ENCODE results near the gene PNMA6E.
A peak's percentile ranks its signal among the peaks of the same experiment; 100 is the strongest.

Gene PNMA6E

GRCh38 chrX:153382563-153383482, 18.3 kb downstream of the PNMA6E start:
- no peak for DNase-seq

- DNase-seq: peak; percentile 12
Observed at GRCh38 chrX:153381684-153382532, 19.2 kb downstream of the PNMA6E start.

DNA sequence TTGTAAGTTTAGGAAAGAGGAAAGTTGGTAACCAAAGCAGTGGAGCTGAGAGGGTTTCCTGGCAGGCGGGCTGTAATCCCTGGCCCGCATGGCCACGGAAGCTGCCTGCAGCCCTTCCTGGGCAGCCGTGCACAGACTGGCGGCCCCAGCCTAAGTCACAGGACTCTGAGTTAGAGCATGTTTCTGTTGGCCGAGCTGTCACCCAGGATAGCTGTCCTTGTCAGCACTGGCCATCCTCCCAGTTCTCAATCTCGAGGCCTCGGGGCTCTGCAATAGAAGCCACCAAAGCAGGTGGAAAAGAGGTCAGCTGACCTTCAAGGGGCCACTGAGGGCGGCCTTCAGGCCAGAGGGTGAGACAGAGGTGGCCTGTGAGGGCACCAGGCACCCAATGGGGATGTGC, 20.5 kb downstream of the PNMA6E start:
- no peak for DNase-seq

DNA sequence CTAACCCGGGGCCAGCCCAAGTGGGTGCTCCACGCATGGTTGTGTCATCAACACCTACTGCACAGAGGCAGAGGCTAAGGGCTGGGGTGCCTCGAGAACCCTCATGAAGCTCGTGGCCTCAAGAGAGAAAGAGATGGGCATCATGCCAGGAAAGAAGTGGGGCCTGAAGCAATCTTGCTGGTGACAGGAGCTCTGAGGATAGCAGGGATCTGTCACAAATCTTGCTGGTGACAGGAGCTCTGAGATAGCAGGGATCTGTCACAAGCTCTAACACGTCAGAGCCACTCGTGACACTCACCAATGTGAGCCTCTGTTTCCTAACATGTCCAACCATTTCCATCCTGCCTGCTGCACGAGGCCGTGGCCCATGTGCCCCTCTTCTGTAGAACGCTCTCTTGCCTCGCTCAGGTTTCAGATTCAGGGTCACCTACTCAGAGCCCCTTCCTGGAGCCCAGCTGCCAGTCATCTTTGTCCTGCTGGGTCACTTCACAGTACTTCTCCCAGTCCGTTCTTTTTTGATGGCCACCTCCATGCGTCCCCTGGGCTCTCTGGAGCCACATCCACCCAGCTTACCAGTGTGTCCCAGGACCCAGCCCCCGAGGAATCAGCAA, 21.1 kb downstream of the PNMA6E start:
- no peak for DNase-seq

DNA sequence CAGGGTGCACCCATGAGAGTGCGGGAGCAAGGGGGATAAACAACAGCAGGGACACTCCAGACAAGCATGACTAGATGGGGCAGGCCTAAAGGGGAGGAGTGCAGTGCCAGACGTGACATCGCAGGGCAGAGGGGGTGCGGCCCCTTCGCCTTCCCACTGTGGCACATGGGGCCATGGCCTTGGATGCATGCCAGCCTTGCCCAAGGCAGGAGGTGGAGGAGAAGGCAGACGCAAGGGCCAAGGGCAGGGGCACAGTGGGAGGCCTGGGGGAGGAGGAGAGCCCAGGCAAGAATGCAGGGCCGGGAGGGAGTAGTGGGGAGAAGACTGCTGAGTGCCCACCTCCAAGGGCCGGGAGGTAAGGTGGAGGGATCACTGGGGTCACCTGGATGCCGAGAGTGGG, 21.6 kb downstream of the PNMA6E start:
- no peak for DNase-seq

- no peak for DNase-seq
Observed at GRCh38 chrX:153378607-153379006, 22.5 kb downstream of the PNMA6E start.

GRCh38 chrX:153377727-153378126, 23.4 kb downstream of the PNMA6E start:
- no peak for DNase-seq

DNA sequence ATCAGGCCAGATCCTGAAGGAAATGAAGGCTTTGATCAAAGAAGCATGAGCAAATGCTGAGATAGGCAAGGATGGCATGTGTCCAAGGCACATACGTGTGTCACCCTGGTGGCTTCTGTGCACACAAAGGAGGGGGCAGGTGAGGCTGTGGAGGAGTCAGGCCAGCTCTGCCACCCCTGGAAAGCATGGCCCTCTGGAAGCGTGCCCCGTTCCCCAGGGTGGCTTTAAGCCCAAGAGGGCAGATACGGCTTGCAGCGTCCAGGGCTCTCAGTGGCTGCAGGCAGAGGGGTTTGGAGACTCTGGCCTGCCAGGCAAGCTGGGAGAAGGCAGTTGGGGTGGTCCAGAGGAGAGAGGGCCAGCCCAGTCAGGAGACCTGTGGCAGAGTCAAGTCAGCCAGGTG, 25.6 kb downstream of the PNMA6E start:
- no peak for DNase-seq

DNA sequence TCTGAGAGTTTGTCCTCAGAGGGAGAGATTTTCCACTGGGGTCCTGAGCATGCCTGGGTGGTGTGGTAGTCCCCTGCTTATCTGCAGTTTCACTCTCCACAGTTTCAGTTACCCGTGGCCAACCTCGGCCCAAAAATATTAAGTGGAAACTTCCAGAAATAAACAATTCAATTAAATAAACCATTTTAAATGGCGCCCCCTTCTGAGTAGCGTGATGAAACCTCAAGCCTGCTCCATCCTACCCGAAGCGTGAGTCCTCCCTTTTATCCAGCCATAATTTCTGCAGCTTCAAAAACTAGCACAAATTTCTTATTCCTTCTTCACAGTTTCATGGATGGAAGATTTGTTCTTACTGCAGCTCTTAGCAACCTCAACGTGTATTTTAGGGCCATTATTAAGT, 26.7 kb downstream of the PNMA6E start:
- DNase-seq: no peak

DNA sequence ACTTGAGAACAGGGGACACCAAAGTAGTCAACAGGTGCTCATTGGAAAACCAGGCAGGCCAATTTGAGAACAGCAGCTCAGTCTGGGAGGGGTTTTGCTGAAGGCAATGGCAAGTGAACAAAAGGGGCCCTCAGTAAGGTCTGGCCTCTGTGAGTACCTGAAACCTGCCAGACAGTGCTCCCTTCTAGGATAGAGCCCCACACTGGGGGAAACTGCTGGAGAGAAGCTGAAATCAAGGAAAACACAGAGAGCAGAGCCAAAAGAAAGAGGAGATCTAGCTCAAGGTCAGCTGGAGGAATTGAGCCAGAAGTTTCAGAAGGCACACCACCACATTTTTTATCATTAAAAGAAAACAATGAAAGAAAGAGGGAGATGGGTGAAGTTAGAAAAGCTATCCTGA, 28.2 kb downstream of the PNMA6E start:
- DNase-seq: no peak

- DNase-seq: no peak
Observed at GRCh38 chrX:153371256-153371655, 29.9 kb downstream of the PNMA6E start.

GRCh38 chrX:153370293-153371055, 30.7 kb downstream of the PNMA6E start:
- no peak for DNase-seq

GRCh38 chrX:153366878-153367538, 34.1 kb downstream of the PNMA6E start:
- DNase-seq: no peak

- no peak for DNase-seq
Observed at GRCh38 chrX:153366119-153366518, 35.0 kb downstream of the PNMA6E start.

- no peak for DNase-seq
Observed at GRCh38 chrX:153365670-153366069, 35.5 kb downstream of the PNMA6E start.

DNA sequence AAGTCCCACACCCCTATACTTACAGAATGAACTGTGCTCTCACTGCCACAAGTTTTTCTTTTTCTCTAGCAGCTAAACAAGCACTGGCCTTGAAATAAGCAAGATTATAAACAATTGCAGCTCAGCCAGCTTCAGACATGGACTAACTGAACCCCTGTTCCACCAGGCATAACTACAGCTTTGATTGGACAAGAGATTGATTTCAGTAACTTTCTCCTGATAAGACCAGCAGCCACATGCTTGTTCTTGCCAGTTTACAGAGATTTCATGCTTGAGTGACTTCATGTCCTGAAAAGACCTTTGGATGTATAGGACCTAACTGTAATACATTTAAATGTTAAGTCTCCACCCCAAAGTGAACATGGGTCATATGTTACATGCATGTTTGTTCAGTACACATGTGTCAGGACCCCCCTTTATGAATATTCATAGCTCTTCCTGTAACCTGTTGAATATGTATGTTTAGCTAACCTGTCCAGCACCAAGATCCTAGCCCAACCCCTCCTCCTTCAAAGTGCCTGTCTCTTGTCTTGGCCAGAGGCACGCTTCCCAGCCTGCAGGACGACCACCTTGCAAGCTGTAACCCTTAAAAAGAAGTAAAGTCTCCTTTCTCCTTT, 39.3 kb downstream of the PNMA6E start:
- no peak for DNase-seq

DNA sequence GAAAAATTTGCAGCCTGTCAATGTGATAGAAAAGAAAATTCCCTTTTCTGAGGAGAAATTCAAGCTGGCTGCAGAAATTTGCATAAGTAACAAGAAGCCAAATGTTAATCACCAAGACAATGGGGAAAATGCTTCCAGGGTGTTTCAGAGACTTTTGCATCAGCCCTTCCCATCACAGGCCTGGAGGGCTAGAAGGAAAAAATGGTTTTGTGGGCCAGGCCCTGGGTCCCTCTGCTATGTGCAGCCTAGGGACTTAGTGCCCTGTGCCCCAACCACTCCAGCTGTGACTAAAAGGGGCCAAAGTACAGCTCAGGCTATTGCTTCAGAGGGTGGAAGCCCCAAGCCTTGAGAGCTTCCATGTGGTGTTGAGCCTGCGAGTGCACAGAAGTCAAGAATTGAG, 43.3 kb downstream of the PNMA6E start:
- DNase-seq: no peak

- no peak for DNase-seq
Observed at GRCh38 chrX:153353416-153353815, 47.7 kb downstream of the PNMA6E start.

GRCh38 chrX:153352858-153353257, 48.3 kb downstream of the PNMA6E start:
- no peak for DNase-seq

DNA sequence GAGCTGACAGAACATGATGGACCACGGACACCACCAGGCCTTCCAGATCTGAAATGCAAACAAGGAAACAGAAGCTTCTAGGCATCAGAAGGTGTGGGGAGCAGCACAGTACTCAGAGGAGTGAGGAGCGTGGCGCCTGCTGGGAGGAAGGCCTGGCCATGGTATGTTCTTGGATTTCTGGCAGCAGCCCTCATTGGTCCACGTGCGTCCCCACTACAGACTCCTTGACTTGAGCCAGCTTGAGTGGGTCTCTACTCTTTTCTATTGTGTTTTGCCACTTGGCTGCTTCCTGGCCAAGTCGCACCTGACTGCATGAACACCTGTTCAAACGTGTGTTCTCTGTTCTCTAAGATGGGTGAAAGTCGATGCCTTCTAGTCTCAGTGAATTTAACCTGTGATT, 49.2 kb downstream of the PNMA6E start:
- DNase-seq: no peak

GRCh38 chrX:153349952-153350351, 51.2 kb downstream of the PNMA6E start:
- DNase-seq: no peak

GRCh38 chrX:153348421-153348820, 52.7 kb downstream of the PNMA6E start:
- no peak for DNase-seq
